HG02973 (cell line): ENCODE results near the gene NDUFV2.
A peak's percentile ranks its signal among the peaks of the same experiment; 100 is the strongest.

Experiments
- ATAC-seq: cut with Tn5 transposase; IDR thresholded peaks from one replicate; pipeline ENCODE4 v1.9.1; 2021; ENCODE audit warnings: moderate library complexity; ENCODE audit not compliant: unreplicated experiment

The NDUFV2 gene

DNA sequence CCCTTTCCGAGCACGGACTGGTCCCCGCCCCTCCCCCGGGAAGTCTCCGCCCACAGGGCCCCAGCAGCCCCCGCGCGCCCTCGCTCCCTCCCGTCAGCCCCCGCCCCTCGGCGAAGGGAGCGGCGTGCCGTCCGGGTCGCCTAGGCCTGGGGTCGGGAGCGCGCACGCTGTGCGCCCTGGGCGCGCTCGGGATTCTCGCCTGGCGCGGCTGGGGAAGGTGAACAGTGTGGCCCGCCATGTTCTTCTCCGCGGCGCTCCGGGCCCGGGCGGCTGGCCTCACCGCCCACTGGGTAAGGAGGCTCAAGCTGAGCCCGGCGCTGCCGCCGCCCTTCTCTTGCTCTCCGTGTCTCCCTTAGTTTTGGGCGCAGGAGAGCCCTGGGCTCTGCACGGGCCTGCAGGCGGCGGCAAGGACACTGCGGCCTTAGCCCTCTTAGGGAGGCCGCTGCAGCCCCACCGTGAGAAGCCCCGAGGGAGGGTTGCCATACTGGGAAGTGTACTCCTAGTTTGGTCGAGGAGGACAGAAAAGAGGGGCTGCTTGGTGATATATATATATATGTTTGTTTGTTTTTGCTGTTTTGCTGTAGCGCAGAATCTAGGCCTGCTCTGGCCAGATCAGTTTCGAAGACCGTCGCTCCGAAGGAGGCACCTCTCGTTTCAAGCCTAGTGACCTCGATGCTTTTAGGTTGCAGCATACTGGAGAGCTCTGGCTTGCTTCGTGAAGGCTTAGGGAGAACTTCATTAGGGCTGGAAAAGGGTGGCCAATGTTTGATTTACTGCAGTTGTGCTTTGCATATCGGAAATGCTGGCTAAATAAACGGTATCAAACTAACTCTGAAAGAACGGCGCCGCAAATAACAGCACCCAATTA lies at the start of gene NDUFV2:
Gene NDUFV2 (plus strand): TSS at position 192 of the 868 bp plus-strand sequence. CDS start 45 bp downstream, at position 237.
- peak; percentile 89 for ATAC-seq

DNA sequence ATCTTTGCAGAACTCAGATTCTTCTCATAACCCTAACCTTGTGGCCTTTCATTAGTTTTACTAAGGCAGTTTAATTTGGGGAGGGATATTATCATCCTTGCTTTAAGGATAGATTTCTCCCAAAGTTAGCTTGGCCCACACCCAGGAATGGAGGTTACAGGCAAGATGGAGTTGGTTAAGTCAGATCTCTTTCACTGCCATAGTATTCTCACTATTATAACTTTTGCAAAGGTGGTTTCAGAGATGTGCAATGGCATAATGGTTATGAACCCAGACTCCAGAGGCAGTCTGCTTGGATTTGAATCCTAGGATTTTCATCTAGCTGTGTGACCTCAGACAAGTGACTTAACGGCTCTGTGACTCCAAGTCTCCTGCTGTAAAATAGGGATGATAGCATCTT lies 48.7 kb upstream of the NDUFV2 start:
- ATAC-seq, result no peak

DNA sequence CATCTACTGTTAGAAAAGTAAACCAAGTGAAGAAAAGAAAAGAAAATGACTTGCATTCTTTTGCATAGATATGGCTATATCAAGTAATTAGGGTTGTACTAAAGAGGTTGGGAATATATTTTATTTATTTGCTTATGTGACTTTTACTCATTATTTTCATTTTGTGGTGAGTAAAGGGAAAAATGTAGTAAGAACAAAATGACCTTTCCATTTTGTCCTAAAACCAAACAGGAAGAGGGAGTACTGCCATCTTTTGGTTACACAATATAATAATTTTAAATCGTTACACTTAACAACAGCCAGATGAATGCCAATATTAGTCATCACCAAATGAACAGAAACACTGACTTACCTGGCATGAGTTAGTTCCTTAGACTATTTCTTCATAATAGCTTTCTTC lies 47.3 kb upstream of the NDUFV2 start:
- peak; percentile 59 for ATAC-seq

DNA sequence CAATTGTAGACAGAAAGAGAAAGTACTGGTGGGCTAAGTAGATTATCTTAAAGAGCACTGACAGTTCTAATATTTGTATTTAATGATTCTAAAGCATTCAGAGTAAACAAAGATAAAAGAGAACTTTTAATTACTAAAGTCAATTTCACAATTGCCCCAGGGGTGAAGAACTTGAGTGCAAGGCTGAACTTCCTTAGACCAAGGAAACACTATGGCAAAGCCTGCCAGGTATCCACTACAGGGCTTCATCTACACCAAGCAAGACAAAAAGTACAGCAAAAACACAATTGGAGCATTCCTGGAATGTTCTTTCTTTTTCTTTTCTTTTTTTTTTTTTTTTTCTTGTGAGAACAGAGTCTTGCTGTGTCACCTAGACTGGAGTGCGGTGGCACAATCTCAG lies 46.9 kb upstream of the NDUFV2 start:
- ATAC-seq, result no peak

DNA sequence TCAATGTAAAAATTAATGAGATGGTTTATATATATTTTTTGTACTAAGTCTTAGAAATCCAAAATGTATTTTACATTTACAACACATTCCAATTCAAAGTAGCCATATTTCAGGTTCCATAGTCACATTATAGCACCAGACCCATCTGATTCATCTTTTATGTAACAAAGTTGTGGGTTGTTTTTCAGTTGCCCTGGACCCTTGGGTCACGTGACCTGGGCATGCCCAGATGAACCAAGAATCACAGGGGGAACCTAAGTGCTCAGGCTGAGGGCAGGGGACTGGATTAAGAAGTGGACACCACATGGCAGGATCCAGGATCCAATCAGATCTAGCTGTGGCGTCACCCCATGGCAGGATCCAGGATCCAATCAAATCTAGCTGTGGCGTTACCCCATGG lies 44.9 kb upstream of the NDUFV2 start:
- no peak for ATAC-seq

- ATAC-seq, result no peak
Observed at GRCh38 chr18:9058406-9058805, 44.1 kb upstream of the NDUFV2 start.

GRCh38 chr18:9062418-9062751 lies 40.1 kb upstream of the NDUFV2 start:
- no peak for ATAC-seq

DNA sequence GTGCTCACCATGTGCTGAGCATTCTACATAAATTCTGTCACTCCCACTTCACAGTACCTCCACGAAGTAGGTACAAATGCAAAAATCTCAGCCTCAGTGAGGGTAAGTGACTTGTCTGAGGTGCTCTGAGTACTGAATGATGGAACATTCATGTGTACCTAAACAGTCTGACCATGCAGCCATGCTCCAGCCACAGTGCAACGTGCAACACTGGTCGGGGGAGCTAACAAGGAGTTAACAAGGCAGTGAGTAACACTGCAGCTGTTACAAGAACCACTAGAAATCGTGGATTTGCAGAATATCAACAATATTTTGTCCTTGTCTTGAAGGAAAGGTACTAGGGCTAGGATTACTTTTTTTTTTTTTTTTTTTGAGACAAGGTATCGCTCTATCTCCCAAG lies 36.6 kb upstream of the NDUFV2 start:
- no peak for ATAC-seq

- peak; percentile 30 for ATAC-seq
Observed at GRCh38 chr18:9066358-9066757, 36.1 kb upstream of the NDUFV2 start.

GRCh38 chr18:9066817-9067306 lies 35.6 kb upstream of the NDUFV2 start:
- ATAC-seq, result peak; percentile 63

GRCh38 chr18:9067823-9068222 lies 34.7 kb upstream of the NDUFV2 start:
- ATAC-seq, result no peak

GRCh38 chr18:9068346-9068745 lies 34.2 kb upstream of the NDUFV2 start:
- ATAC-seq, result no peak

DNA sequence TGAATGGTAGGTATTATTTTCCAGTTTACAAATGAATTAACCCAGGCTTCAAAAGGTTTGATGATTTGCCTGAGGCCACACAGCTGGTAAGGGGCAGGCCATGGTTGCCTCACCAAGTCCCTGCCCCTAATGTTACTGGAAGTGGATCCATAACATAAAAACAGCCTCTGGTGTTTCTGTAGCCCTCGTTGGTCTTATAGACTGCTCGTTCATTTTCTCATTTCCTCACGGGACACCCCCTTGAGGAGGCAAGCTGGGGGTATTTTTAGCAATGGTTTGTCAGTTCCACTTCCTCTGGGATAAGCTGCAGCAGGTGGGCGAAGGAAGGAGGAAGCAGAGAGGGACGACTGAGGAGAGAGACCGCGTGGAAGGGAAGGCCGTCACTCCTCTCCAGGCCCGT lies 32.9 kb upstream of the NDUFV2 start:
- no peak for ATAC-seq

DNA sequence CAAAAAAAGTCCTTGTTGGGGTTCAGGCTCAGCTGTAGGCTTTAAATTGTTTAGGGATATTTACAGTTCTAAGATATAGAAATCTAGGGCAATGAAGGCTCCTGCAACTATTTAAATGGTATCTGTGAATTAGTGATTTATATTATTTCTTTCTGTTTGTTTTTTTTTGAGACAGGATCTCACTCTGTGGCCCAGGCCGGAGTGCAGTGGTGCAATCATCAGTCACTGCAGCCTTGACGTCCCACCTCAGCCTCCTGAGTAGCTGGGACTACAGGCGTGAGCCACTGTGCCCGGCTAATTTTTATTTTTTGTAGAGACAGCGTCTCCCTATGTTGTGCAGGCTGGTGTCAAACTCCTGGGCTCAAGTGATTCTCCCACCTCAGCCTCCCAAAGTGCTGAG lies 32.3 kb upstream of the NDUFV2 start:
- ATAC-seq, result no peak

GRCh38 chr18:9079818-9080528 lies 22.5 kb upstream of the NDUFV2 start:
- ATAC-seq, result no peak

DNA sequence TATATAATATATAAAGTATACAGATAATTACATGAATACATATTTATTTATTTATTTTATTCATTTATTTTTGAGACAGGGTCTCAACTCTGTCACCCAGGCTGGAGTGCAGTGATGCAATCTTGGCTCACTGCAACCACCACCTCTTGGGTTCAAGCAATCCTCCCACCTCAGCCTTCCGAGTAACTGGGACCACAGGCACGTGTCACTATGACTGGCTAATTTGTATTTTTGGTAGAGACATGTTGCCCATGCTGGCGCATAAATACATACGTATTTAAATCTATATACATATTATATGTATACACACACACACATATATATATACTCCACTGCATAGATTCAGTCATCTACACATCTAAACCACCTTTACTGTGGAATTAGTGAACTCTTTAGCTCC lies 20.6 kb upstream of the NDUFV2 start:
- no peak for ATAC-seq

DNA sequence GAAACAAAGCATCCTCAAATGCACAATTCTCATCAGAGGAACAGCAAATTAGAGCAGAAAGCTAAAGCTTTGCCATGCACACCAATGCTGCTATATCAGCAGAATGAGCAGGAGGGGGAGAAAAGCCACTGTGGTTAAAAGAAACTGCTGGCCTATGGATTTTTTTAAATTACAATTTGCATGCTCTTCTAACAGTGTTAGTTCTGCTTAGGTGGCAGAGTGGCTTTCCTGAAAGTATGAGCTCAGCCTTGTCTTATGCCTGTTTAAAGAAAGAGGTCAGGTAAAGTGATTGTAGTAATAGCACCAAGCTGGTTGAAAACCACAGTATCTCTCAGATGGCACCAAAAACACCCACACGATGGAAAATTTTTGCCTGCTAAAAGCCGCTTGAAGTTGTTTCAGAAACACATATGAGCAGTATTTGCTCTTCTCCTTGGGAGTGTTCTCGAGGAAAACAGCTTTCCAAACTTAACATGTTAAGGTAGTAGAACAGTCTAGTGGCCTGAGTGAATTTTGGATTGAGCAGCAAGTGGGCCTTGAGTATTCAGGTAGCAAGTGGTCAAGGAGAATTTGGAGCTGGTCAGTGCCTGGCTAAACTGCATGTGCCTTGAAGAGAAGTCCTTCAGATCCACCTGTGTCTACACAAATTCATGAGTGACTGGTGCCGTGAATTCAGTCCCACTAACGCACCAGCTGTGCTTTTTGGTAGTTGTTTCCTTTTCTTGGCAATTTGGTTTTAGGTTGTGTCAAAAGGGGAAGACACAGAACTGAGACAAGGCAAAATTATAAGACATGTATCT lies 19.6 kb upstream of the NDUFV2 start:
- peak; percentile 72 for ATAC-seq

DNA sequence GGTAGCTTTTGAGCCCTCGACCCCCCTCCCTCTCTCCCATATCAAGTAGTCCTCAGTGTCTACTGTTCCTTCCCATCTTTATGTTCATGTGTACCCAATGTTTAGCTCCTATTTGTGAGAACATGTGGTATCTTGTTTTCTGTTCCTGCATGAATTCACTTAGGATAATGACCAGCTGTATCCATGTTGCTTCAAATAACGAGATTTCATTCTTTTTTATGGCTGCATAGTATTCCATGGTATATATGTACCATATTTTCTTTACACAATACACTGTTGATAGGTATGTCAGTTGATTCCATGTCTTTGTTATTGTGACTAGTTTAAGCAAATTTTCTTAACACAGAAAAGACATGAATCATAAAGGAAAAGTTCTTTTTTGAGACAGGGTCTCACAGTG lies 16.5 kb upstream of the NDUFV2 start:
- ATAC-seq, result no peak

- no peak for ATAC-seq
Observed at GRCh38 chr18:9086624-9087023, 15.9 kb upstream of the NDUFV2 start.

DNA sequence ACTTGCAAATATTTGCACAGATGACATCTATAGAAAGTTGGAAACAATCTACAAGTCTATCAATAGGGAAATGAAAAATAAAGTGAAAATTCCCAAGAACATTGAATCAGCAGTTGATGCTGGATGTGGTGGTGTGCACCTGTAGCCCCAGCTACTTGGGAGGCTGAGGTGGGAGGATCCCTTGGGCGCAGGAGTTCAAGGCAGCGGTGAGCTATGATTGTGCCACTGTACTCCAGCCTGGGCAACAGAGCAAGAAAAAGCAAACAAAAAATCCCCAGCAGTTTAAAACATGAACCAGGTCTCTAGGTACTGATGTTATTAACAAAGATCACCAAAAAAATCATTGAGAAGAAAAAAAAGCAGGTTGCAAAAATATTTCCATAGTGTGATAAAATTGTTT lies 15.4 kb upstream of the NDUFV2 start:
- ATAC-seq, result no peak

- no peak for ATAC-seq
Observed at GRCh38 chr18:9088252-9088651, 14.2 kb upstream of the NDUFV2 start.
